ENCODE results near the gene PRSS50.

GRCh38 chr3:46724424-46724823 is 6.8 kb upstream of the PRSS50 start:
- TF ChIP-seq CTCF (conservative IDR thresholded peaks at IDR 0.05 in 1 of 2, IDR thresholded peaks at IDR 0.05 in 1 of 2; ENCODE audit: extremely low read depth in 1 of 2, insufficient read depth in 1 of 2, low read depth in 1 of 2, low read length in 2 of 2) (no peak), EZH2 (IDR thresholded peaks at IDR 0.05; ENCODE audit: borderline replicate concordance, low read length) (no peak)

Measured in mammary epithelial cell (primary cell).